HepG2 (cell line): ENCODE data around the gene CREG2. TPM values are rescaled to one million over a fixed set of nuclear protein-coding genes. Genes with fewer than 3 reads are reported as not detected.
A peak's percentile ranks its signal among the peaks of the same experiment; 100 is the strongest.

Experiments used
- AHDC1 ChIP-seq: sonication (generic); formaldehyde crosslinking; IDR thresholded peaks from 2 replicates; pipeline ENCODE4 v1.5.1; 2020; ENCODE audit warnings: mild to moderate bottlenecking, missing genetic modification reagents, borderline replicate concordance
- BRF2 ChIP-seq: sonication (generic); formaldehyde crosslinking; IDR thresholded peaks from 2 replicates; pipeline ENCODE4 v1.8.1; 2022; ENCODE audit warnings: mild to moderate bottlenecking, missing genetic modification reagents
- CBX5 ChIP-seq: sonication (generic); formaldehyde crosslinking; IDR thresholded peaks from 2 replicates; pipeline ENCODE4 v1.4.0; 2020; ENCODE audit warnings: missing genetic modification reagents, borderline replicate concordance
- EHMT2 ChIP-seq: fragments of 200-600 bp; sonication (generic); IDR thresholded peaks from 2 replicates; pipeline ENCODE4 v1.7.0; 2017; ENCODE audit warnings: antibody characterized with exemption, low read depth, low read length, borderline replicate concordance
- GATAD2A ChIP-seq: IDR thresholded peaks from 2 replicates; pipeline ENCODE4 v1.6.1; 2016
- HOMEZ ChIP-seq: IDR thresholded peaks from 2 replicates; pipeline ENCODE4 v1.6.1; 2016; ENCODE audit warnings: low read depth
- MTA1 ChIP-seq: sonication (generic); formaldehyde crosslinking; IDR thresholded peaks from 2 replicates; pipeline ENCODE4 v1.4.0; 2020; ENCODE audit warnings: missing genetic modification reagents, mild to moderate bottlenecking, borderline replicate concordance
- NFATC3 ChIP-seq: sonication (generic); formaldehyde crosslinking; IDR thresholded peaks from 2 replicates; pipeline ENCODE4 v1.5.1; 2020; ENCODE audit warnings: mild to moderate bottlenecking, missing genetic modification reagents
- RERE ChIP-seq: IDR thresholded peaks from 2 replicates; pipeline ENCODE4 v1.6.1; 2016; ENCODE audit warnings: low read depth, missing genetic modification reagents, missing compliant biosample characterization
- RFX5 ChIP-seq: IDR thresholded peaks from 2 replicates; pipeline ENCODE4 v1.6.1; 2011; ENCODE audit warnings: low read depth, low read length, improper control_type of control experiment
- U2AF1 ChIP-seq: fragments of 200-400 bp; formaldehyde crosslinking; optimal IDR thresholded peaks from 2 replicates; pipeline ENCODE3; 2017; ENCODE audit warnings: mild to moderate bottlenecking, low read depth, low read length
- ZNF468 ChIP-seq: sonication (generic); formaldehyde crosslinking; IDR thresholded peaks from 2 replicates; pipeline ENCODE4 v1.8.0; 2022; ENCODE audit warnings: mild to moderate bottlenecking, moderate library complexity, missing genetic modification reagents
- ZNF639 ChIP-seq: conservative IDR thresholded peaks from 2 replicates; pipeline ENCODE4 v1.6.1; 2018; ENCODE audit warnings: missing genetic modification reagents
- polyA plus RNA-seq, 8 experiments: library from polyadenylated mRNA; depleted of rRNA in 3 of 8; stranded (reverse) in 7 of 8; unstranded in 1 of 8; fragments of >200 nt; fragmentation: Illumina TruSeq in 4 of 8; extraction: Trizol in 4 of 8; gene quantifications; 2 replicates each; pipeline versions ENCODE4 v1.2.1 to v1.2.3, GENCODE V29; 2011 to 2016; ENCODE audit warnings: low read depth in 4 of 8, missing spikeins in 1 of 8, mixed read lengths in 1 of 8; ENCODE audit not compliant: insufficient read depth in 1 of 8
- total RNA-seq, 5 experiments: library from RNA; depleted of rRNA; stranded (reverse); fragments of >200 nt; fragmentation: Illumina TruSeq; extraction: Trizol; gene quantifications; 2 replicates each; pipeline ENCODE4 v1.2.3, GENCODE V29; 2016; ENCODE audit warnings: low read depth in 1 of 5

Gene CREG2
- total and polyA plus RNA-seq, 2 of the 13 experiments (the other 11 are each of a cell fraction or from before 2014, with no cell fraction given), result 0.18 to 0.26 TPM

GRCh38 chr2:101310834-101311695 is 76.2 kb downstream of the CREG2 start (continued):
- no peak for TF ChIP-seq RERE (CRISPR knock-in tag)
- TF ChIP-seq ZNF639 (CRISPR knock-in tag), result no peak
- TF ChIP-seq AHDC1 (CRISPR knock-in tag), result no peak
- no peak for TF ChIP-seq NFATC3
- TF ChIP-seq HOMEZ (CRISPR knock-in tag), result 0 out of 2 replicates have a peak, but pooled peaks have one; percentile 21
- TF ChIP-seq RFX5, result no peak
- no peak for TF ChIP-seq GATAD2A
- TF ChIP-seq BRF2 (CRISPR knock-in tag), result no peak
- TF ChIP-seq EHMT2, result peak; percentile 66
- TF ChIP-seq ZNF468 (CRISPR knock-in tag), result no peak
- TF ChIP-seq U2AF1, result peak; percentile 47
- TF ChIP-seq MTA1 (CRISPR knock-in tag), result no peak
- no peak for TF ChIP-seq CBX5 (CRISPR knock-in tag)
